Common myeloid progenitor, CD34-positive (primary cell): ENCODE results near the gene FTO.

Experiments used
- CTCF ChIA-PET: fragments of 350-600 bp; sonication (Branson Sonifier 250); formaldehyde crosslinking; loops from one replicate; lab custom pipeline; 2021; ENCODE audit warnings: antibody characterized with exemption; lab: Charles Lee
- POLR2A ChIA-PET: fragments of 350-600 bp; sonication (Branson Sonifier 250); formaldehyde crosslinking; loops from one replicate; lab custom pipeline; 2021; ENCODE audit warnings: antibody characterized with exemption; lab: Charles Lee
- DNase-seq, 3 donors: peaks; one replicate each; pipeline versions ENCODE4 v3.0.0 to v3.0.0-alpha.2; 2013
- H3K27ac ChIP-seq, 2 experiments: 1 replicate in 1 of 2; 2 replicates in 1 of 2; pipeline ENCODE4 v1.7.0; 2013; ENCODE audit warnings: inconsistent platforms in 2 of 2, low read length in 2 of 2, mild to moderate bottlenecking in 2 of 2, low read depth in 1 of 2, moderate library complexity in 1 of 2; ENCODE audit not compliant: severe bottlenecking in 2 of 2, insufficient read depth in 1 of 2, poor library complexity in 1 of 2
- H3K27me3 ChIP-seq, 5 experiments: replicated peaks in 2 of 5; 1 replicate in 3 of 5; 2 replicates in 2 of 5; pipeline versions ENCODE4 v1.6.1 to v1.7.0; 2013; ENCODE audit warnings: low read length in 4 of 5, mild to moderate bottlenecking in 2 of 5, moderate library complexity in 2 of 5, inconsistent platforms in 1 of 5; ENCODE audit not compliant: insufficient read depth in 5 of 5, control insufficient read depth in 4 of 5
- H3K36me3 ChIP-seq, 4 experiments: 1 replicate in 2 of 4; 2 replicates in 2 of 4; pipeline versions ENCODE4 v1.6.1 to v1.7.0; 2013; ENCODE audit warnings: low read length in 3 of 4, control low read depth in 1 of 4, mild to moderate bottlenecking in 1 of 4; ENCODE audit not compliant: control insufficient read depth in 4 of 4, insufficient read depth in 4 of 4
- H3K4me1 ChIP-seq, 4 experiments: 1 replicate in 3 of 4; 2 replicates in 1 of 4; pipeline versions ENCODE4 v1.6.1 to v1.7.1; 2013; ENCODE audit warnings: low read length in 3 of 4, mild to moderate bottlenecking in 3 of 4, control low read depth in 1 of 4, inconsistent platforms in 1 of 4, moderate library complexity in 1 of 4; ENCODE audit not compliant: control insufficient read depth in 4 of 4, insufficient read depth in 4 of 4; ENCODE audit errors: control extremely low read depth in 1 of 4
- H3K4me3 ChIP-seq, 7 experiments: 1 replicate in 4 of 7; 2 replicates in 3 of 7; pipeline versions ENCODE4 v1.5.1 to v1.7.0; 2013; ENCODE audit warnings: mild to moderate bottlenecking in 7 of 7, low read length in 6 of 7, moderate library complexity in 6 of 7, inconsistent platforms in 2 of 7, low read depth in 2 of 7, control low read depth in 1 of 7; ENCODE audit not compliant: insufficient read depth in 4 of 7, control insufficient read depth in 1 of 7; ENCODE audit errors: extremely low read depth in 1 of 7
- H3K9me3 ChIP-seq, 5 experiments: 1 replicate in 4 of 5; 2 replicates in 1 of 5; pipeline versions ENCODE4 v1.6.1 to v1.7.1; 2013; ENCODE audit warnings: low read length in 4 of 5, mild to moderate bottlenecking in 2 of 5, inconsistent platforms in 1 of 5, low read depth in 1 of 5, moderate library complexity in 1 of 5; ENCODE audit not compliant: control insufficient read depth in 4 of 5, insufficient read depth in 2 of 5; ENCODE audit errors: control extremely low read depth in 1 of 5
- WGBS: methylation state at CpG from one replicate; pipeline ENCODE4 v1.1.5; 2013; ENCODE audit not compliant: insufficient coverage; 5-methylcytosine and 5-hydroxymethylcytosine counted together

The FTO gene

DNA sequence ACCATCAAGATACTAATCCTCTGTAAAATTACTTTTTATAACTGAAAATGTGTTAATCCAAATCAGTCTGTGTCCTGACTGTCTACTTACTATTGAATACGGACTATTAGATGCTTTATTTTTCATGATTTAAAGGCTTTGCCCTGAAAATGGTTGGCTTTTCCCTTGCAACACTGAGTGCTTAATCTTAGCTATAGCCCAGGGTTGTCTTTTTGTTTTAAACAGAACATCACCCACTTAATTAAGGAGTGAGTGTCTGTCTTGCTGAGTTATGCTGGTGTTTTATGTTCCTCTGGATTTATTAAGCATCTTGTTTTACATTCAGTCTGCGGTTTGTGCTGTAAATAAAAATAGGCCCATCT lies 11.0 kb downstream of the FTO start:
- CTCF ChIA-PET = no interaction called here
- Histone ChIP-seq H3K27ac (no peak overlapping the region), H3K36me3 (peaks cover 0 to 2% (median 0%) of the 10 kb centered on the region in 4 experiments), H3K27me3 (no peaks in the 10 kb centered on the region), H3K4me3 (no peak overlapping the region), H3K9me3 (no peaks in the 10 kb centered on the region), H3K4me1 (no peaks in the 10 kb centered on the region)
- WGBS = 94% methylated on average over 2 of the region's 2 CpGs
- POLR2A ChIA-PET = no interaction called here
- no peak for DNase-seq

DNA sequence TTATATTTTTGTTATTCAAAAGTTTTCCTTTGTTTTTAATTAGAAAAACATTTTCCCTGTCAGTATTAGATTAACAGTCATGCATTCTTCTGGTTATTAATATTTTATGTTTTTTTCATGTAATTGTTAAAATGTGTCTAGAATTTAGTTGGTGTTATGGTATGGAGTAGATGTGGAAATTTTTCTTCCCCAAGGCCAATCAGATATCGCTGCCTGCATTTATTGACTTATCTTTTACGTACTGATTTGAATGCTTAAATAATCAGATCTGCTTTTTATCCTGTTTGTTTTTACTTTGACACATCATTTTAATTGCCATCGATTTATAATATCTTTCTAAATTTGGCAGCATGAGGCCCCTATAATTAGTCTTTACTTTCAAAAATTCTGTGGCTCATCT lies 13.6 kb downstream of the FTO start:
- H3K27ac ChIP-seq = no peak overlapping the region
- H3K4me1 ChIP-seq = no peaks in the 10 kb centered on the region
- no peaks in the 10 kb centered on the region for H3K27me3 ChIP-seq
- peaks cover 0 to 4% (median 1%) of the 10 kb centered on the region in 4 experiments for H3K36me3 ChIP-seq
- ChIA-PET POLR2A (no interaction called here), CTCF (no interaction called here)
- H3K4me3 ChIP-seq = no peak overlapping the region
- no peak for DNase-seq
- WGBS = 100% methylated on average over 2 of the region's 3 CpGs
- H3K9me3 ChIP-seq = no peaks in the 10 kb centered on the region

- DNase-seq = no peak
- Histone ChIP-seq H3K9me3 (no peaks in the 10 kb centered on the region), H3K27ac (no peak overlapping the region), H3K27me3 (no peaks in the 10 kb centered on the region), H3K4me3 (no peak overlapping the region), H3K4me1 (no peaks in the 10 kb centered on the region), H3K36me3 (peaks cover 0 to 4% (median under 1%) of the 10 kb centered on the region in 4 experiments)
- CTCF ChIA-PET = no interaction called here
- WGBS = 100% methylated on average over 1 of the region's 5 CpGs
- POLR2A ChIA-PET = no interaction called here
These were observed 17.1 kb downstream of the FTO start for GRCh38 chr16:53721017-53721416.

DNA sequence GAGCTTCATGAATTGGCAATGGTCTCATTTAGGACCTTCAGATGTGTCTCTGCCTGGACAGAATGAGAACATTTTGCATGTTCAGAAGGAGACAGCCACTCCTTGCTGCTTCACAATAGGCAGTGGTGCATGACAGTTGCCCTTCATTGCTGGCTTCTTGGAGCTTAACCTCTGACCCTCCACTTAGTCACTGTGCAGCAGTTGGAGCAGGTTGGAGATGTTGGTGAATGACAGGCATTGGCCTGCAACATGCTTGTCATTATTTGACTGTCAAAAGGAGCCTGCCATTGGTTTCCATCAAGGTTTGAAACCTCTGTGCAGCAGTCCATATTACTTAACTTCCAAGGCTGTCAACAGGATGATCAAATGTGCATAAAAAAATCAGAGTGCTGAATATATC lies 22.7 kb downstream of the FTO start:
- no peaks in the 10 kb centered on the region for H3K4me1 ChIP-seq
- peaks cover 0 to 3% (median 0%) of the 10 kb centered on the region in 4 experiments for H3K36me3 ChIP-seq
- peaks cover 0 to 4% (median 0%) of the 10 kb centered on the region in 5 experiments for H3K9me3 ChIP-seq
- ChIA-PET CTCF (no interaction called here), POLR2A (no interaction called here)
- H3K27me3 ChIP-seq = no peaks in the 10 kb centered on the region
- DNase-seq = no peak
- H3K27ac ChIP-seq = no peak overlapping the region
- H3K4me3 ChIP-seq = no peak overlapping the region

DNA sequence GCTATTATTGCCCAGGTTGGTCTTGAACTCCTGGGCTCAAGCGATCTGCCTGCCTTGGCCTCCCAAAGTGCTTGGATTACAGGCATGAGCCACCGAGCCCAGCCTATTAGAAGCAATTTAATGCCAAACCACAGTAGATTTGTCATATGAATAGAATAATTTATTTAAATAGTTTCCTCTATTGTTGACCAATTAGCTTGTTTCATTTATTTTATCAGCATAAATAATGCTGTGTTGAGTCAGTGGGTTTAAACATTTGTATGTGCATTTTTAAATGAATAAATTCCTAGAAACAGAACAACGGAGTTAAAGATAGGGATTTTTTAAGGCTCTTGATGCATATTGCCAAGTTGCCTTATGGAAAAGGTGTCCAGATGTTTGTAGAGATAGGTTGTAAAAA lies 26.7 kb downstream of the FTO start:
- Histone ChIP-seq H3K9me3 (peaks cover 0 to 4% (median 0%) of the 10 kb centered on the region in 5 experiments), H3K36me3 (peaks cover 0 to 3% (median 0%) of the 10 kb centered on the region in 4 experiments), H3K4me1 (no peaks in the 10 kb centered on the region), H3K4me3 (no peak overlapping the region), H3K27ac (no peak overlapping the region), H3K27me3 (no peaks in the 10 kb centered on the region)
- ChIA-PET POLR2A (no interaction called here), CTCF (interaction anchor here (1.0 to 1.6 kb wide), 2 partner anchors 13 to 27 kb away, joined by 3 to 5 read pairs; no protein-coding TSS in a partner anchor)
- DNase-seq = no peak
- WGBS = 87% methylated on average over 2 of the region's 3 CpGs

DNA sequence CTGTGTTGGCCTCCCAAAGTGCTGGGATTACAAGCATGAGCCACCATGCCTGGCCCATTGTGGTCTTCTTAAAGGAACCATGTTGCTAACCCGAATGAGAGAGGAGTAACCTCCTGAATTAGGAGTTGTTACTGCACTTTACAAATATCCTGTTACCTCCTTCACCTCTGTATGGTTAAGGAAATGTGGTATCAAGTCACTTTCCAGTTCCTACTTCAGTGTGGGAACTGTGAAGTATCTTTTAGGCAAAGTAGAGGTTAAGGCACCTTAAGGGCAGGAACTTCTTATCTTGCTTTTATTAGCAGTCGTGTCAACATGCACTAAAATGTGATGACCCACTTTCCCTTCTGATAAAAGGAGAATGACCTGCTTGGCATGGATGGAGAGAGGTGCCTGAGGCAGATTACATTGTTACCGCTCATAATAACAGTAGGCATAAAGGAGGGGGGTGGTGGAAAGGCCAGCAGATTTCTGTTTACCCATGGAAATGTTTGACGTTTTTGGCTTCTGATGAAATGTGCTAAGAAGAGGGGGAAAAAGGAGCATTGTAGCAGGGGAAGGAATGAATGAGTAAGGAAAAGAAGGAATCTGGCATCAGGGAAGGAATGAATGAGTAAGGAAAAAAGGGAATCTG lies 28.5 kb downstream of the FTO start:
- ChIA-PET POLR2A (no interaction called here), CTCF (no interaction called here)
- no peak for DNase-seq
- Histone ChIP-seq H3K27me3 (no peaks in the 10 kb centered on the region), H3K27ac (no peak overlapping the region), H3K4me3 (no peak overlapping the region), H3K36me3 (no peaks in the 10 kb centered on the region), H3K9me3 (peaks cover 0 to 4% (median 0%) of the 10 kb centered on the region in 5 experiments), H3K4me1 (no peaks in the 10 kb centered on the region)
- 94% methylated on average over 2 of the region's 4 CpGs for WGBS

GRCh38 chr16:53734908-53735307 lies 31.0 kb downstream of the FTO start:
- no peaks in the 10 kb centered on the region for H3K27me3 ChIP-seq
- H3K9me3 ChIP-seq = no peaks in the 10 kb centered on the region
- no peak for DNase-seq
- no peak overlapping the region for H3K27ac ChIP-seq
- no peaks in the 10 kb centered on the region for H3K4me1 ChIP-seq
- H3K4me3 ChIP-seq = no peak overlapping the region
- no peaks in the 10 kb centered on the region for H3K36me3 ChIP-seq
- POLR2A ChIA-PET = no interaction called here
- 100% methylated on average over 2 of the region's 2 CpGs for WGBS
- CTCF ChIA-PET = no interaction called here
